ENCODE results near the gene HSBP1L1. TPM values are rescaled to one million over a fixed set of nuclear protein-coding genes. Genes with fewer than 3 reads are reported as not detected.

The HSBP1L1 gene
- total RNA-seq, 4 donors from 2014 or later: 6.6 to 21.3 (median 15.0) TPM

GRCh38 chr18:79935098-79935480, 29.4 kb upstream of the HSBP1L1 start:
- intact Hi-C loops (cut with DNase I; ENCODE audit: low total_unique reads): no loop called here
- Histone ChIP-seq H3K4me1 (no peaks in the 10 kb centered on the region), H3K27me3 (no peaks in the 10 kb centered on the region), H3K36me3 (no peaks in the 10 kb centered on the region), H3K9me3 (peaks cover 0 to 31% of the 10 kb centered on the region in 2 donors), H3K27ac (no peak overlapping the region), H3K4me3 (no peak overlapping the region)
- TF ChIP-seq POLR2A (IDR thresholded peaks at IDR 0.05): no peak
- TF ChIP-seq, protein P1, sequence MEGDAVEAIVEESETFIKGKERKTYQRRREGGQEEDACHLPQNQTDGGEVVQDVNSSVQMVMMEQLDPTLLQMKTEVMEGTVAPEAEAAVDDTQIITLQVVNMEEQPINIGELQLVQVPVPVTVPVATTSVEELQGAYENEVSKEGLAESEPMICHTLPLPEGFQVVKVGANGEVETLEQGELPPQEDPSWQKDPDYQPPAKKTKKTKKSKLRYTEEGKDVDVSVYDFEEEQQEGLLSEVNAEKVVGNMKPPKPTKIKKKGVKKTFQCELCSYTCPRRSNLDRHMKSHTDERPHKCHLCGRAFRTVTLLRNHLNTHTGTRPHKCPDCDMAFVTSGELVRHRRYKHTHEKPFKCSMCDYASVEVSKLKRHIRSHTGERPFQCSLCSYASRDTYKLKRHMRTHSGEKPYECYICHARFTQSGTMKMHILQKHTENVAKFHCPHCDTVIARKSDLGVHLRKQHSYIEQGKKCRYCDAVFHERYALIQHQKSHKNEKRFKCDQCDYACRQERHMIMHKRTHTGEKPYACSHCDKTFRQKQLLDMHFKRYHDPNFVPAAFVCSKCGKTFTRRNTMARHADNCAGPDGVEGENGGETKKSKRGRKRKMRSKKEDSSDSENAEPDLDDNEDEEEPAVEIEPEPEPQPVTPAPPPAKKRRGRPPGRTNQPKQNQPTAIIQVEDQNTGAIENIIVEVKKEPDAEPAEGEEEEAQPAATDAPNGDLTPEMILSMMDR (IDR thresholded peaks at IDR 0.05): no peak
- peak in 1 of 2 donors; percentile 3 for DNase-seq

DNA sequence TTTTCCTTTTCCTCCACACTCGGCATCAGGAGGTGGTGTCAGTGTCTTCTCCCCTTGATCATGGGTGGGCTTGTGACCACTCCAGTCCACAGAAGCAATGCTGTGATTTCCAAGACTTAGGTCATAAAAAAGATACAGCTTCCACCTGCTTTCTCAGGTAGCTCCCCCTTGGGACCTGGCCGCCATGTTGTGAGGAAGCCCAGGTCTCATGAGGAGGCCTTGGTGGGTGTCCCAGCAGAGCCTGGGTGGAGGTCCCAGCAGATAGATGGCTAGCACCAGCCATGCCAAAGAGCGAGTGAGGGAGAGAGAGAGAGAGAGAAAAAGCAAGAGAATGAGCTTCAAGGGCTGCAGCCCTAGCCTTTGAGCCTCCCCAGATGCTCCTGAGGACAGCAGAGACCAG, 28.9 kb upstream of the HSBP1L1 start:
- H3K9me3 ChIP-seq: peaks cover 0 to 26% of the 10 kb centered on the region in 2 donors
- DNase-seq: peak in 1 of 2 donors; percentile 3
- H3K27ac ChIP-seq: no peak overlapping the region
- no peak overlapping the region for H3K4me3 ChIP-seq
- H3K36me3 ChIP-seq: no peaks in the 10 kb centered on the region
- no peaks in the 10 kb centered on the region for H3K4me1 ChIP-seq
- TF ChIP-seq POLR2A (IDR thresholded peaks at IDR 0.05): no peak
- TF ChIP-seq, protein P1 (IDR thresholded peaks at IDR 0.05): no peak
- intact Hi-C loops (cut with DNase I; ENCODE audit: low total_unique reads): no loop called here
- no peaks in the 10 kb centered on the region for H3K27me3 ChIP-seq

DNA sequence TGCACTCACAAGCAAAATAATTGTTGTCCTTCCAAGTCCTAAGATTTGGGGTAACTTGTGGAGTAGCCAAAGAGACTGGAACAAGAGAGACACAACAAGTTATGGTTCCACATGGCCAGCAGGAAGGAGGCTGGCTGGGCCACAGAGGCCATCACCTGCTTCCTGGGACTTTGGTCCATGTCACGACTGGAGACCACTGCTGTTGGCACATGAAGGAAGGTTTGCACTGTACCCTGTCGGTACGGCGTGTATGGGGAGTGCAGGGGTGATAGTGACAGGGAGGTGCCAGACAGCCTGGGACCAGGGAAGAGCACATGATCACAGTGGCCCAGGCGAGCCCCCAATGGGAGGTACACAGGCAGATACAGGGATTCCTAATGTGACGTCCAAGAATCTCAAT, 28.5 kb upstream of the HSBP1L1 start:
- no peak for TF ChIP-seq POLR2A (IDR thresholded peaks at IDR 0.05)
- TF ChIP-seq, protein P1 (IDR thresholded peaks at IDR 0.05): no peak
- H3K27me3 ChIP-seq: no peaks in the 10 kb centered on the region
- H3K36me3 ChIP-seq: no peaks in the 10 kb centered on the region
- H3K4me1 ChIP-seq: no peaks in the 10 kb centered on the region
- H3K9me3 ChIP-seq: peaks cover 0 to 22% of the 10 kb centered on the region in 2 donors
- intact Hi-C loops (cut with DNase I; ENCODE audit: low total_unique reads): no loop called here
- peak in 1 of 2 donors; percentile 5 for DNase-seq
- H3K27ac ChIP-seq: no peak overlapping the region
- no peak overlapping the region for H3K4me3 ChIP-seq

DNA sequence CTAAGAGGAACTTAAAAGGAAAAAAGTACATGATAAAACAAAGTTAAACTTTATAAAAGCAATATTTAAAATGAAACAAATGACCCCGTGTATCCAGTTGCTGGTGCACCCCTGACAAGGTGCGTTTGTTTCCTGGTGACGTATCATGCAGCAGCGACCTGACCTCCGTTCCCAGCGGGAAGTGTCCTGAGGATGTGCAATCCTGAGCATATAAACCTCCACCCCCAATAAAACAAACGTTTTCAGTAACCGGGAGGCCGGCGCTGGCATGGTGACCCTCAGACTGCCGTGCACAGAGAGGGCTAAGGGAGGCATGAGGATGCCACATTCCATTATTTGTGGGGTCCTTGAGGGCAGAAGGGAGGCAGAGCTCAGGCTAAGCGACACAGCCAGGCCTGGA, 27.8 kb upstream of the HSBP1L1 start:
- intact Hi-C loops (cut with DNase I; ENCODE audit: low total_unique reads): no loop called here
- TF ChIP-seq, protein P1 (IDR thresholded peaks at IDR 0.05): no peak
- TF ChIP-seq POLR2A (IDR thresholded peaks at IDR 0.05): no peak
- H3K27me3 ChIP-seq: no peaks in the 10 kb centered on the region
- no peaks in the 10 kb centered on the region for H3K4me1 ChIP-seq
- peaks cover 0 to 19% of the 10 kb centered on the region in 2 donors for H3K9me3 ChIP-seq
- no peaks in the 10 kb centered on the region for H3K36me3 ChIP-seq
- H3K27ac ChIP-seq: no peak overlapping the region
- H3K4me3 ChIP-seq: no peak overlapping the region
- peak in 1 of 2 donors; percentile 5 for DNase-seq

DNA sequence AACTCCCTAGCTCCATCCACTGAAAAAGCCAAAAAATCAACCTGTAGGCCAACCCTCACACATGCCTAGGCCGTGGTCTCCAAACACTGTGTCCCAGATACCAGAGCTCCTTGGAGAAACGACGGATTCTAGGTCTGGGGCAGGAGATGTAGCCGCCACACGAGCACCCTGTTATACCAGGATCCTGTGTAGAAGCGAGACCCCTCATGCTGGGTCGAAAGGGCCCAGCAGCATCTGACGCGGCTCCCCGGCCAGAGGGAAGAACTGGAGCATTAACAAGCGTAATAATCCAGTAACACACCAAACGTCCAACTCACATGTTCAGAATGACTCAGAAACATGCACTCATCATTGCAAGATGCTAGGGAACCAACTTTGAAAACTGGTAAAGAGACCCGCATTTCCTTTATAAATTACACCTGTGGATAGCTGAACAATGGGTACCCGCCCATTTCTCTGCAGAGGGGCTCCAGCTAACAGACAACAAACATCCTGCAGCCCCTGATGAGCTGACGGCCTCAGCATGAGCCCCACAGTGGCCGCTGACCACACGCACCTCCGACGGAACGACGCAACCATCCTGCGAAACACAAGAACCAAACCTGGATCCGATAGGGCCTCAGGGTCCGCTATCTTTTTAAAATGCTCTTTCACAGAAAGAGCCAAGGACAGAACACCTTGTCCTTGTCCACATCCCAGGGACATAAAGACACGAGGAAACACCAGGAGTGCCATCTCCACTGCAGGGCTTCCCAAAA, 27.2 kb upstream of the HSBP1L1 start:
- DNase-seq: peak; percentile 2
- TF ChIP-seq POLR2A (IDR thresholded peaks at IDR 0.05): no peak
- TF ChIP-seq, protein P1 (IDR thresholded peaks at IDR 0.05): no peak
- no peaks in the 10 kb centered on the region for H3K27me3 ChIP-seq
- peaks cover 0 to 14% of the 10 kb centered on the region in 2 donors for H3K9me3 ChIP-seq
- intact Hi-C loops (cut with DNase I; ENCODE audit: low total_unique reads): no loop called here
- no peak overlapping the region for H3K4me3 ChIP-seq
- no peaks in the 10 kb centered on the region for H3K4me1 ChIP-seq
- no peaks in the 10 kb centered on the region for H3K36me3 ChIP-seq
- no peak overlapping the region for H3K27ac ChIP-seq
